ENCODE measurements around the gene TEN1. TPM values are rescaled to one million over a fixed set of nuclear protein-coding genes. Genes with fewer than 3 reads are reported as not detected.

The TEN1 gene
- total and polyA plus RNA-seq, 2 of the 13 experiments (the other 11 are each of a cell fraction or from before 2014, with no cell fraction given), result 18.0 to 21.3 TPM

GRCh38 chr17:75998327-75998795 is 19.3 kb downstream of the TEN1 start (continued):
- TF ChIP-seq EHMT2 (IDR thresholded peaks at IDR 0.05; ENCODE audit: borderline replicate concordance, low read depth, low read length), result no peak
- TF ChIP-seq ZSCAN22 (CRISPR knock-in tag; IDR thresholded peaks at IDR 0.05), result no peak; the same call in 1 of the 2 replicates
- peak; percentile 74 for TF ChIP-seq SALL1 (CRISPR knock-in tag; IDR thresholded peaks at IDR 0.05)
- TF ChIP-seq SP2 (CRISPR knock-in tag; IDR thresholded peaks at IDR 0.05), result no peak
- TF ChIP-seq ZNF329 (CRISPR knock-in tag; IDR thresholded peaks at IDR 0.05; ENCODE audit: low read depth), result no peak
- TF ChIP-seq ZNF343 (CRISPR knock-in tag; IDR thresholded peaks at IDR 0.05), result no peak
- 0 out of 2 replicates have a peak, but pooled peaks have one; percentile 8 for TF ChIP-seq ZNF263 (CRISPR knock-in tag; IDR thresholded peaks at IDR 0.05)
- no peak for TF ChIP-seq HNF4G (IDR thresholded peaks at IDR 0.05; ENCODE audit: borderline replicate concordance, low read depth, low read length)
- no peak for TF ChIP-seq HNF4G (CRISPR knock-in tag; IDR thresholded peaks at IDR 0.05; ENCODE audit: borderline replicate concordance, low read depth)
- peak; percentile 12 for TF ChIP-seq ELF3 (CRISPR knock-in tag; IDR thresholded peaks at IDR 0.05)
- TF ChIP-seq, protein P1, sequence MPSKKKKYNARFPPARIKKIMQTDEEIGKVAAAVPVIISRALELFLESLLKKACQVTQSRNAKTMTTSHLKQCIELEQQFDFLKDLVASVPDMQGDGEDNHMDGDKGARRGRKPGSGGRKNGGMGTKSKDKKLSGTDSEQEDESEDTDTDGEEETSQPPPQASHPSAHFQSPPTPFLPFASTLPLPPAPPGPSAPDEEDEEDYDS (CRISPR knock-in tag; IDR thresholded peaks at IDR 0.05), result no peak; the same call in 1 of the 2 replicates
- no peak for TF ChIP-seq ZNF354B (CRISPR knock-in tag; IDR thresholded peaks at IDR 0.05)
- no peak for TF ChIP-seq ZNF616 (CRISPR knock-in tag; IDR thresholded peaks at IDR 0.05; ENCODE audit: low read depth)
- no peak for TF ChIP-seq ZFP91 (CRISPR knock-in tag; IDR thresholded peaks at IDR 0.05; ENCODE audit: borderline replicate concordance)
- peak; percentile 64; the same call in 1 of the 2 replicates for TF ChIP-seq FOXA3 (CRISPR knock-in tag; IDR thresholded peaks at IDR 0.05)
- TF ChIP-seq FOXK2 (IDR thresholded peaks at IDR 0.05), result no peak
- TF ChIP-seq TRIM22 (IDR thresholded peaks at IDR 0.05), result no peak
- TF ChIP-seq, protein P2, sequence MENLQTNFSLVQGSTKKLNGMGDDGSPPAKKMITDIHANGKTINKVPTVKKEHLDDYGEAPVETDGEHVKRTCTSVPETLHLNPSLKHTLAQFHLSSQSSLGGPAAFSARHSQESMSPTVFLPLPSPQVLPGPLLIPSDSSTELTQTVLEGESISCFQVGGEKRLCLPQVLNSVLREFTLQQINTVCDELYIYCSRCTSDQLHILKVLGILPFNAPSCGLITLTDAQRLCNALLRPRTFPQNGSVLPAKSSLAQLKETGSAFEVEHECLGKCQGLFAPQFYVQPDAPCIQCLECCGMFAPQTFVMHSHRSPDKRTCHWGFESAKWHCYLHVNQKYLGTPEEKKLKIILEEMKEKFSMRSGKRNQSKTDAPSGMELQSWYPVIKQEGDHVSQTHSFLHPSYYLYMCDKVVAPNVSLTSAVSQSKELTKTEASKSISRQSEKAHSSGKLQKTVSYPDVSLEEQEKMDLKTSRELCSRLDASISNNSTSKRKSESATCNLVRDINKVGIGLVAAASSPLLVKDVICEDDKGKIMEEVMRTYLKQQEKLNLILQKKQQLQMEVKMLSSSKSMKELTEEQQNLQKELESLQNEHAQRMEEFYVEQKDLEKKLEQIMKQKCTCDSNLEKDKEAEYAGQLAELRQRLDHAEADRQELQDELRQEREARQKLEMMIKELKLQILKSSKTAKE (CRISPR knock-in tag; IDR thresholded peaks at IDR 0.05; ENCODE audit: borderline replicate concordance), result peak; percentile 80
- peak; percentile 58; the same call in 1 of the 3 replicates for TF ChIP-seq MXI1 (IDR thresholded peaks at IDR 0.05; ENCODE audit: borderline replicate concordance, low read depth, low read length)
- TF ChIP-seq GTF3A (CRISPR knock-in tag; conservative IDR thresholded peaks at IDR 0.05), result no peak
- TF ChIP-seq ZNF382 (CRISPR knock-in tag; IDR thresholded peaks at IDR 0.05; ENCODE audit: borderline replicate concordance), result no peak
- TF ChIP-seq, protein P3, sequence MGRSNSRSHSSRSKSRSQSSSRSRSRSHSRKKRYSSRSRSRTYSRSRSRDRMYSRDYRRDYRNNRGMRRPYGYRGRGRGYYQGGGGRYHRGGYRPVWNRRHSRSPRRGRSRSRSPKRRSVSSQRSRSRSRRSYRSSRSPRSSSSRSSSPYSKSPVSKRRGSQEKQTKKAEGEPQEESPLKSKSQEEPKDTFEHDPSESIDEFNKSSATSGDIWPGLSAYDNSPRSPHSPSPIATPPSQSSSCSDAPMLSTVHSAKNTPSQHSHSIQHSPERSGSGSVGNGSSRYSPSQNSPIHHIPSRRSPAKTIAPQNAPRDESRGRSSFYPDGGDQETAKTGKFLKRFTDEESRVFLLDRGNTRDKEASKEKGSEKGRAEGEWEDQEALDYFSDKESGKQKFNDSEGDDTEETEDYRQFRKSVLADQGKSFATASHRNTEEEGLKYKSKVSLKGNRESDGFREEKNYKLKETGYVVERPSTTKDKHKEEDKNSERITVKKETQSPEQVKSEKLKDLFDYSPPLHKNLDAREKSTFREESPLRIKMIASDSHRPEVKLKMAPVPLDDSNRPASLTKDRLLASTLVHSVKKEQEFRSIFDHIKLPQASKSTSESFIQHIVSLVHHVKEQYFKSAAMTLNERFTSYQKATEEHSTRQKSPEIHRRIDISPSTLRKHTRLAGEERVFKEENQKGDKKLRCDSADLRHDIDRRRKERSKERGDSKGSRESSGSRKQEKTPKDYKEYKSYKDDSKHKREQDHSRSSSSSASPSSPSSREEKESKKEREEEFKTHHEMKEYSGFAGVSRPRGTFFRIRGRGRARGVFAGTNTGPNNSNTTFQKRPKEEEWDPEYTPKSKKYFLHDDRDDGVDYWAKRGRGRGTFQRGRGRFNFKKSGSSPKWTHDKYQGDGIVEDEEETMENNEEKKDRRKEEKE (IDR thresholded peaks at IDR 0.05), result no peak
- TF ChIP-seq FLYWCH1 (CRISPR knock-in tag; IDR thresholded peaks at IDR 0.05), result no peak
- no peak for TF ChIP-seq ZNF296 (CRISPR knock-in tag; conservative IDR thresholded peaks at IDR 0.05)

Measured in HepG2 (cell line).